Iris pigment epithelial cell (primary cell): ENCODE results near the gene OR11H7.
A peak's percentile ranks its signal among the peaks of the same experiment; 100 is the strongest.
"Not testable (repeated sequence)": the region's sequence is repeated elsewhere in the genome, so short reads cannot be mapped to it uniquely, and the experiment has no call there.

Experiments
- DNase-seq: peaks from one replicate; pipeline ENCODE4 v3.0.0-alpha.2; 2011; ENCODE audit warnings: low read depth

OR11H7 gene

DNA sequence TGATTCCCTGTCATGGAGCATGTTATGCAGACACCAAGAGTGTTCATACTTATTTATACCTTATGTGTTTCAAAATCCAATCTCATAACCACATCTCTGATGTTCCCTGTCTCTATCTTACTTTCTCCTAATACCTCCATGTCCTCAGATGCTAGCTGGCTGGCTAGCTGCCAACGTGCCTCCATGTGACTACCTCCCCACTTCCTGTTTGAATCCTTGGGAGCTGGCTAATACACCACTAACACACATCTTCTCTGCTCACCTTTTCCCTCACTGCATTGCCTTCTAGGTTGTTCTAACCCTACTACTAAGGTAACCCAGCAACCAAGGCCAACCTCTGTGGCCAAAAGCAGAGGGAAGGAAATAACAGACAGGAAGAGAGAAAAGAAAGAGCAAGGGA, 49.6 kb downstream of the OR11H7 start:
- peak; percentile 77 for DNase-seq

DNA sequence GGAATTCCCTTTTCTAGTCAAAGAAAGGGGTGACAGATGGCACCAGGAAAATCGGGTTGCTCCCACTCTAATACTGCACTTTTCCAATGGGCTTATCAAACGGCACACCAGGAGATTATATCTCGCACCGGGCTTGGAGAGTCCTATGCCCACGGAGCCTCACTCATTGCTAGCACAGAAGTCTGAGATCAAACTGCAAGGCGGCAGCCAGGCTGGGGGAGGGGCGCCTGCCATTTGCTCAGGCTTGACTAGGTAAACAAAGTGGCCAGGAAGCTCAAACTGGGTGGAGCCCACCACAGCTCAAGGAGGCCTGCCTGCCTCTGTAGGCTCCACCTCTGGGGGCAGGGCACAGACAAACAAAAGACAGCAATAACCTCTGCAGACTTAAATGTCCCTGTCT, 51.5 kb downstream of the OR11H7 start:
- not testable (repeated sequence) for DNase-seq
